Measurements from ENCODE around the gene LOXL3.

LOXL3 gene

DNA sequence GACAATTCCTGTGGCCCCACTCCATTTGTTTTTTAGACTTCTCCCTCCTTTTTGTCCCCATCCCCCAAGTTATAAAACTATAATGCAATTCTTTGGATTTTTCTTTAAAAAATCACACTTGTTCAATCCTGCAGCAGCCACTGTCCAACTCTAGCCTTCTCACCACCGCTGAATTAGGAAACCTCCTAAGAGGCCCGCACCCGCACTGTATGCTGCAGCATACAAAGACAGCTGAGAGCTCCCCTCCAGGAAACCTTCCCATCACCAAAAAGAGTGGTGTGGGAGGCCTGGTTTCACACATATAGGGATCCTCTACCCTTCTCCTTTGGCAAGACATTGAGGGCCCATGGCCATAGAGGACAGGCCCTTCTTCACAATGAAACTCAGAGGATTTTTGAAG, 49.2 kb downstream of the LOXL3 start:
- no peak for DNase-seq

DNA sequence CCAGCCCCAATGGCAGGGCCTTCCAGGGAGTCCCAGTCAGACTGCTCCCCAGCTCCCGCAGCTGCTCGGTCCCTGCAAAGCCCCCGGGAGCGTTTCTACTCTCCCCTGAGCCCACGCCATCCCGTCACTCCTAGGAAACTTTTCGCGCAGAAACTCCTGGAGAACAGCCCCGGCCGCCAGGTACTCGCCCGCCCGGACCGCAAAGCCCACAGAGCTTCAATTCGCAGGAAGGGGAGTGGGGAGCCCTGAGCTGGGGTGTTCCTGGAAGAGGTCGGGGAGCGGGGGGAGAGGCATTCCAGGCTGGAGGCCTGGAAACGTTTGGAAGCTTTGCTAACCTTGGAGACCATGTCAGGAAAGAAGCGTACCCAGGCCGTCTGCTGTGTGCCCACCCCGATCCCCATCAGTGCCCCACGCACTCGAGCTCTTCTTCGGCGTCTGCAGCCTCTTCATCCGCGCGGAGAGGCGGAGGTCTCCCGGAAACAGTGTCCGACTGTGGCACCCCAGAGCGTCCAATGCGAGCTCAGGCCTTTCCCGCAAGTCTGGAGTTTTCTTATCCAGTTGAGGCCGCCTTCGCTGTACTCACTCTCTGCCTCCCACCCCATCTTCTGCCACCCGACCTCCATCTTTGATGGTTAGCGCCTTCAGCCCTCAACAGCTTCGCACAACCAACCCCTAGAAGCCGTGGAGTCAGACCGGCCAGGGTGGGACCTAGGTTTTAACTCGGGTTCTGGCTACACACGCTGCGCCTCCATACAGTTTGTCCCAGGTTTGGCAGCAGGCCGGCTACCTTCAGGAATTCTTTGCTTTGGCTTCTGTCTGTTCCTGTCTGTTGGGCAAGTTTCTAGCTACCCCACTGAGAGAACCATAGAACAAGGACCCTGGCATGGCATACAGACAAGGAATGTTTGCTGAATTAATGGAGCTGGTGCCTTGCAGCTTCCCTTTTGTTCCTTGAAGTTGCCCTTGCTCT, 50.0 kb downstream of the LOXL3 start:
- DNase-seq = no peak

DNA sequence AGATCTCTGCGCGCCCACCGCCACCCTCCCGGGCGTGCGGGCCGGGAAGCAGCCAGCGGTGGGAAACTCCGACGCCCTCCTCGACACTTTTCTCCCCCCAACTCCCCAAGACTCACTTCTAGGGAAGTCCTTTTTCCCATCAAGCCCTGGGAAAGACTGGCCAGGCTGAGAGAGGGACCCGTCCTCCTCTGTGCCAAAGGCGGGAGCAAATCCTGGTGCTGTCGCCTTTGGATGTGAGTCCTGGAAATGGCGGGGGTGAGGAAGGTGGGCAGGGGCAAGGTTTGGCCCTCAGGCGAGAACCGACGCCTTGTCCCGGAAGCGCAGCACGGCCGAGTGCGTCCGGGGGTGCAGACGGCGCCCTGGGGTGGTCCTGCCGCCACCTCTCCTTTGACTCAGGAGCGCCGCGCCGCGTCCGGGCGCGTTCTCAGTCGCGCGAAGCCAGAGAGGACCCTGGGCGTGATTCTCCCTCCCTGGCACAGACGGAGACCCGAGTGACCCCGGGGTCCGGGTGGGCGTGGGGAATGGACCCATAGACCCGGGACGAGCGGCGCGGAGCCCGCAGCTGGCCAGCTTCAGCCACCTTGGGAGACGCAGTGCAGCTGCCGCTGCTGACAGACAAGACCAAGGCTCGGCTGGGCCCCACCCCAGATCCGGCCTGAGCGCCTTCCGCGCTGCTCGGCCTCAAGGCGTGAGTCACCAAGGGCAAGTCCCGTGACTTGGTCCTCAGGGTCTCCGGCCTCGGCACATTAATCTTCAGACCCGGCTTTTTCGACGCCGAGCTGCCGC, 50.8 kb downstream of the LOXL3 start:
- DNase-seq = peak; percentile 18

DNA sequence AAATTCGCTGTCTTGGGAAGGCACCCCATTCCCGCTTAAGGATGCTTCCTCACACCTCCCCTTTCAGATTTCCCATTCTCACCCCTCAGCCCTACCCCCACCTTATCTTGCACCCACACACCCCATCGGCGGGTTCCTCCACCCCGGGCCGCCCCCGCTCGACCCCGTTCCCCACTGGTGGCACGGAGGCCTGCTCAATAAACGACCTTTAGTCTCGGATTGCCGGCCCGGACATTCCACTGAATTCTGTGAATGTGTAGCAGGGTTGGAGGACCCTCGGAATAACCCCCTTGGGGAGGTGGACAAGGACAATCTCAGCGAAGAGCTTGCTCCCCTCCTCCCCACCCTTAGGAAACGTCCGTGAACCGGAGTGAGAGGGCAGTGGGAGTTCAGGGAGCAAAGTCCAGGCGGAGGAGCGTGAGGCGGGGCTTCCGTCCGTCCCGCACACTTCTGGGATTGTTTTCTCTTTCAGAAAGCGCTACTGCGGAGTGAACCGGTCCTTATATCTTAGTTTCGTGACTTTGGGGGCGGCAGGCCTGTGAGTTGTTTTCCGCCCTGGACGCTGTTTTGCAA, 51.5 kb downstream of the LOXL3 start:
- DNase-seq = no peak

DNA sequence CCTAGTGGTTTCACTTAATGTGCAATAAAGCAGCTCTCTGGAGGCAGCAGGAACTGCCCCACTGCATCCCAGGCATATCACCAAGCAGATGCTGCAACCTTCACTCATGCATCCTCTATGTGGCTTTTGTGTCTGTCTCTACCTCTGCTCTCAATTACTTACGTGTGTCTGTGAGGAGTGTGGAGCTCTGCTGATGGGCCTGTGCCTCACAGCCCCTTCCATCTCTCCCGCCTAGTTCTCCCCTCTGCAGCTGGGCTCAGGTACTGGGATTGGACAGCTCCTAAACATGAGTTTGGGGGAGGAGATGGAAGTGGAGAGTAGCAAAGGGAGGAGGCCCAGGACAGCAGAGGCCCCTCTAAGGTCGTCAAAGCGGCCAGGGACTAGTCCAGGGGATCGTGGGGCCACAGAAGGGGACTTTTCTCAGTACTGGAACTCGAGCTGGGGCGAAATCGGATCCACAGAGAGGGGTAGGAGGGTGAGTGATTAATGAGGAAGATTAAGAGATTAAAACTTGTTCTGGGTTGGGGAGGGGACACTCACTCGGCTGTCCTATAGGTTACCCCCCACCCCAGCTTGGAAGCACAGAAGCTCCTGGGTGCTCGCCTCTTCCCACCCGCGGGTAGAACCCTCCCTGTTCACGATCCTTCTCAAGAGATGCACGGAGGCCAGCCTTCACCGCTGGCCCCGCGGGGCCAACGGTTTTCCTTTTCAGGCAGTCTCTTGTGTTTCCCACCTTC, 52.2 kb downstream of the LOXL3 start:
- no peak for DNase-seq

DNA sequence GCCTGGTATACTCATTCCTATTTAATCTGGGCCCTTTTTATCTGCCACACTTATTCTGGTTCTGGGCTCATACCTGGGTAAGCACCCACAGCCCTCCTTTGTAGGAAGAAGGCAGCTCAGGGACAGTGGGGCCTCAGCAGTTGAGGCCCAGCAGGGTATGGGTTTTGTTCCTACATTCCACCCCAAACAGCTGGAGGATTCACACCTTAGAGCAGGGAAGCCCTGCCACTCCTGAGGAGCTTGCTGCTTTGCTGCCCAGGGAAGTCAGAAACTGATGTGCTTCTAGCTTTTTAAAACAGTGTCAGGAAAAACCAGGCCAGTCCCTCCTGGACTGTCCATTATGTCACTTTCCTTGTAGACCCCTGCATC, 53.2 kb downstream of the LOXL3 start:
- DNase-seq = no peak

DNA sequence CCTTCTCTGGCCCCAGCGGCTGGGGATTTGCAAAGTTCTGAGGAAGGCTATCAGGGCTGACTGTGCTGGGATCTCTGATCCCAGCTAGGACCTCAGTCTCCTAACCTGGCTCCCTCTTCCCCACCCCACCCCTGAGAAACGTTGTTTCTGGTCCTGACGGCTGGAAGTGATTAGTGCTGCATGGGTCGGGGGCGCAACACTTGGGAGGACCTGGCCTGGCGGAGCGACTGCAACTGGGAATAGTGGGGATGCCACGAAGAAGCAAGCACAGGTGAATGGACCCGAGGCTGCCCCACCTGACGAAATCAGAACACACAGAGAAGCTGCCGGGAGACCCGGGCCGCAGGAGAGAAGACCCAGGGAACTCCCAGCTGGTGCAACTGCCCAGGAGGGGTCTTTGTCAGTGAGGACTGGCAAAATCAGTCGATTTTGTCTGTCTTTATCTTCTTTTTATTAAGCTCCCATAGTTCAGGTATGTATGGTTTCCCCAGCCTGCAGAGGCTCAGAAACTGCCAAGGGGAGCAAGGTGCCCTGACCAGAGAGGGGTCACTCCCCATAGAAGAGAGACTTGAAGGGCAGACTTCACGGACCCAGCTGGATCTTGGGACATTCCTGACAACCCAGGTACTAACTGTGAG, 53.7 kb downstream of the LOXL3 start:
- no peak for DNase-seq

DNA sequence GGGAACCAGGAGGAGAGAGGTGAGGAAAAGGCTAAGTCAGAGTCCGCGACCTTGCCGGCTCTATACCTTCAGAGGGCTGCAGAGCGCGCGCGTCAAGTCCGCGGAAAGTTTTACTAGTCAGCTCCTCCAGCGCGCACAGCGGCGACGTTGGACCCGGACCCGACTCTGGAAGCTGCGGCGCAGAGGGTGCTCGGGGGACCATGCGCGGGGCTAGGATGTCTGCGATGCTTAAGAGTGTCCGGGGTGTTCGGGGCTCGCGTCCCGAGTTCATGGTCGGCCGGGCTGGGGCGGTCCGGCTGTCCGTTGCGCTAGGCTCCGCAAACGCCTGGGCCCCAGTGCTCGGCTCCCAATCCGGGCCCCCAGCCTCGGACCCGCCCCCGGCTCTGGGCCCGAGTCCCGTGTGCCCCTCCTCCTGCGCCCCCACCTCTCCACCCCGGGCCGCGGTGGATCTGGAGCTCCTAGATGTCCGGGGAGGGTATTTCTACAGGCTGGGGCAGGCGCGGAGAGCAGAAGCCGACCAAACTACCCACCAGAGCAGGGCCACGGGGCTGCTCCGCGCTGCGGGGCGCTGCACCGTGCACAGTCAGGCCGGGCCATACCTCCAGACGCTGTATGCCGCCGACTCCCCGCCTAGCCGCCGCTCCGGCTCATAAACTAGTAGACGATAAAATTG, 54.3 kb downstream of the LOXL3 start, which contains the start of gene LBX2:
LBX2 (minus strand) TSS at position 337 of the 673 bp plus-strand sequence; CDS start at position 271, 66 bp downstream.
- no peak for DNase-seq

DNA sequence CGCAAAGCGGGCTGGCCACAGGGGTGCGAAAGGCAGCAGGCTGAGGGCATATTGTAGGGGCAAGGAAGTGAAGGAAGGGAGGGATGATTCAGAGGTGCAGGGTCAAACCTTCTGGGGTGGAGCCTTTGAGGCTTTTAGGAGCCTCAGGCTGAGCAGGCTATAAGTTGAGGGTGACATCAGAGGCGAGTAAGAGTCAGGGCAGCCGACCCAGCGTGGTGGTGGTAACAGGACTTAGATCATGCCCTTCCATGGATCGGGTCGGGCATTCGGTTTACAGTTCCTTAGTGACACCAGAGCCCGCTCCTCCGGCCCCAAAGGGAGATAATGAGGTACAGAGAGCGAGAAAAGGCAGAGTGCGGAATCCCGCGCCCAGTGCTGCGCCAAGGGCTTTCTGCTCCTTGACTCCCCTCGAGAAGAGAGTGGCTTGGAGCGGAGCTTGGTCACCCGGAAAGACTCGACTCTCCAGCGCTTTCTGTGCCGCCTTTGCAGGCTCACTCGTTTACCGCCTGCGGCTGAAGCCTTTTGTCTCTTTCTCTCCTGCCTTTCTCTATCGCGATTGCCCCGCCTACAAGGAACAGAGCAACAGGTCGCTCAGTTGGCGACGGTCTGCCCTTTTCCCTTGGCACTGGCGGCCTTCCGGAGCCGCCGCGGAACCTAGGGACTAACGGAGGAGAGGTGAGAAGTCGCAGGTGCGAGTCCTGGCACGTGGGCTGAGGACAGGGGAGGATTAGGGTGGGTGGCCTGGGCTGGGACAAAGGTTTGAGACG, 55.1 kb downstream of the LOXL3 start:
- DNase-seq = no peak

DNA sequence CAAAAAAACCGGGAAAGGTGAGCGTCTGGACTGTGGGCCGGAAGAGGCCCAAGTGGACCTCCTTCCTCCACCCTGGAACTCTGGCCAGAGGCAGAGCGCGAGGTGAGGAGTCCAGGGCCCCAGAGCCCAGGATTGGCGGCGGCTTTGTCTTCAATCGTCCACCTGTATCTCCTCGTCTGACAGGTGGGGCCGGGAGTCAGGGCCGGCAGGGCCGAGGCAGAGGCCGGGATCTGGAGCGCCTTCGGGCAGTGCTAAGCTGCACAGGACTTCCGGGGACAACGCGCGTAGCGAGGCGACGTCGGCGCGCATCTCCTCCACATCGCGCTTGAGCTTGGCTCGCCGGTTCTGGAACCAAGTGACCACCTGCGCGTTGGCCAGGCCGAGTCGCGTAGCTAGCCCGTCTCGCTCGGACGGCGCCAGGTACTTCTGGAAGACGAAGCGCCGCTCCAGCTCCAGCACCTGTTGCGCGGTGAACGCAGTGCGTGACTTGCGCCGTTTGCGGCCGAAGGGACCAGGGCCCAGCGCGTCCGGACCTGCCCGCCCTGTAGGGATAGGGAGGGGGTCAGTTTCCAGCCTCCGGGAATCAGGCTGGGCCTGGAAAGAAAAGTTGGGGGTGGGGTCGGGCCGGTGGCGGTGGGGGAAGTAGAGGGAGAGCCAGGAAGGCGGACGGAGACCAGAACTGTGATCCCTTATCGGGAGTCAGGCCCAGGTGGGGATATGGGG, 55.8 kb downstream of the LOXL3 start:
- DNase-seq = no peak

DNA sequence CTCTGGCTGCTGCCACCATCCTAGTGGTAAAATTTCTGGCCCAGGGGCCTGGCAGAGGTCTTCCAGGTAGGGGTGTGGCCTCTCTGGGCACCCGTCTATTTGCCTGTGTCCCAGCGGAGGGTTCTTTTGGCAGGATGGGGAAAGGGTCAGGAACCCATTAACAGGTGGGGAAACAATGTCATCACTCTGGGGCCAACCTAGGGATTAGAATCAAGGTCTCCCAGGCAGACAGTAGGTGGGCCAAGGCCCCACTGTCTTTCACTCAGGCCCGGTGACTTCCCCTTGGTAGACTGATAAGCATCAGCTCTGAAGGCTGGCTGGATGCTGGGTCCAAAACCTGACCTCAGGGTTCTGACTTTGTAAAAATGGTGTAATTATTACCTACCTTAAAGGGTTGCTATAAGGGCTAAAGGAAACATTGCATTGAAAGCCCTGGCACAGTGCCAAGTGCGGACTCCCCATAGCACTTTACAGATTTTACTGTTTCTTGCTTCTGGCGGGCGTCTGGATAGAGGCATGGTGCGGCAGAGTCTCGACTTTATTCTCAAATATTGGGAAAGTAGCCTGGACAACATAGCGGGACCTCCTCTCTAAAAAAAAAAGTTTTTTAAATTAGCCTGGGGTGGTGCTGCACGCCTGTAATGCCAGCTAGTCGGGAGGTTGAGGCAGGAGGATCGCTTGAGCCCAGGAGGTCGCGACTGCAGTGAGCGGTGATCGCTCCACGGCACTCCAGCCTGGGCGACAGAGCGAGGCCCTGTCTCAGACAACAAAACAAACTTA, 56.6 kb downstream of the LOXL3 start:
- DNase-seq = no peak

DNA sequence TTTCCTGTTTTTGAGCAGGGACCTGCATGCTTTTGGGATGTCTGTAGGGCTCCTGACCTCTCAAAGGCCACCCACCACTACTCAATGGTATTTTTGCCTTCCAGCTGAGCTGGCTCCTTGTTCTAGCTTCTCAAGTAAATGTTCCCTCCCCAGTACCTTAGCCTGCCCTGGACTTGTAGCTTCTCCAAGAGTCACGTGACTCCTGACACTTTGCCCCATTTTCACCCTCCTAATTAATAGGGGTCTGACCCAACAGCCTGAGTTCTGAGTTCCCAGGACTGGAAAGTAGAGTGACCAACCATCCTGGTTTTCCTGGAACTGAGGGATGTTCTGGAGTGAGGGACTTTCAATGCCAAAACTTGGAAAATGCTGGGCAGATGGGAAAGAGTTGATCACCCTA, 58.3 kb downstream of the LOXL3 start:
- no peak for DNase-seq

DNA sequence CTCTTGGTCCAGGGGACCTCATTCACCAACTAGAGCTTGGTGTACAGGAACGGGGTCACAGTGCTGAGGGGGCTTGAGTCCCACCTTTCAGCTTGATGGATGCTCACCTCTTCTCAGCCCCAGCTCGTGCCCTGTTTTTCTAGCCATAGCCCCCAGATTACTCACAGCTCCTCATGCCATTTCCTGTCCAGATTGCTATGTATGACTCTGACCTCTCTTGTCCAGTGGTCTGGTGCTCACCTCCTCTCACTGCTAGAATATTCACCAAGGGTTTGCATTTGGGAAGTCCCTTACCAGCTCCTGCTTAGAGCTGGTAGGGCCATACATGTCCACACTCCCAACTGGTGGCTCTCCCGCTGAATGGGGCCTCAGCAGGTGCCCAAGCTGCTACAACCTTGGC, 60.2 kb downstream of the LOXL3 start:
- DNase-seq = no peak

DNA sequence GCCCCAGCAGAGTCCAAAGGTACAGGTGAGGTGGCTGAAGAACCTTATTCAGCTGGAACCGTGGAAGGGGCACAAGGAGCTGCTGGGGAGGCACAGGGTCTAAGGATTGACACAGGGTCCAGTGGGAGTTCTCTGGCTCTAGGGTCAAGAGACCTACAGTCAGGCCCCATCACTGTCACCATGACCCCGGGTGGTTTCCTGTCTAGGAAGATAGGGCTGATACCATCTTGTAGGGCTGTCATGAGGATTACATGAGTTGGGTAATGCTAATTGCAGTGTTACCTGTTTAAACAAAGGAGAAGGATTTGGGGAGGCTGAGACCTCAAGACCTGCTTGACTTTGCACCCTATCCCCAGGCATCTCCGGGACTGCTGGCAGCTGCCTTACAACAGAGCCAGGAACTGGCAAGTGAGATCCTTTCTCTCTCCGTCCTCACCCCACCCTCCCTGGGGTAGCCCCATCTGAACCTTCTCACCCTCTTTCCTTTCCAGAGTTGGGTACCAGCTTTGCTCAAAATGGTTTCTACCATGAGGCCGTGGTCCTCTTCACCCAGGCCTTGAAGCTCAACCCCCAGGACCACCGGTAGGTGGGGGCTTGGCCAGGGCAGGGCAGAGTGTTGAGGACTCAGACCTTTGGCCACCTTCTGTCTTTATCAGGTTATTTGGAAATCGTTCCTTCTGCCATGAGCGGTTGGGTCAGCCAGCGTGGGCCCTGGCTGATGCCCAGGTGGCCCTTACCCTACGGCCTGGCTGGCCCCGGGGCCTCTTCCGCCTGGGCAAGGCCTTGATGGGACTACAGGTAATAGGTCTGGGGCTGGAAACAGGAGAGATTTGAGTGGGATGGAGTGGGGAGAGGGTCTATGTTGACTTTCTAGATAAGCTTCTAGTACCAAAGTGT, 61.8 kb downstream of the LOXL3 start:
- DNase-seq = no peak

DNA sequence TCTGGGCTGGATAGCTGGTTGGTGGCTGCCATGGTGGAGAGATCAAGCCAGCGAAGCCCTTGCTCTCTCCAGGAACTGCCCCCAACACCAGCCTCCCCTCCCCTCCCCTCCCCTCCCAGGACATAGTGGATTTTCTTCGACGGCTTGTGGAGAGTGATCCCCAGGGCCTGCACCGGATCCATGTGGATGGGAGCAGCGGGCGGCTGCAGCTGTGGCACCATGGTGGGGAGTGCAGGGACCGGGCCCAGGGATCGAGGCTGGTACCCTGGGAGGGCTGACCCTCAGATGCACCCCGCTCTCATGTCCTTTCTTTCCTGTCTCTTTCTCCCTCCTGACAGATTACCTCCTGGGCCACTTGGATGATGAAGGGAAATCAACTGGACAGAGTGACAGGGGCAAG, 63.8 kb downstream of the LOXL3 start:
- DNase-seq = no peak

DNA sequence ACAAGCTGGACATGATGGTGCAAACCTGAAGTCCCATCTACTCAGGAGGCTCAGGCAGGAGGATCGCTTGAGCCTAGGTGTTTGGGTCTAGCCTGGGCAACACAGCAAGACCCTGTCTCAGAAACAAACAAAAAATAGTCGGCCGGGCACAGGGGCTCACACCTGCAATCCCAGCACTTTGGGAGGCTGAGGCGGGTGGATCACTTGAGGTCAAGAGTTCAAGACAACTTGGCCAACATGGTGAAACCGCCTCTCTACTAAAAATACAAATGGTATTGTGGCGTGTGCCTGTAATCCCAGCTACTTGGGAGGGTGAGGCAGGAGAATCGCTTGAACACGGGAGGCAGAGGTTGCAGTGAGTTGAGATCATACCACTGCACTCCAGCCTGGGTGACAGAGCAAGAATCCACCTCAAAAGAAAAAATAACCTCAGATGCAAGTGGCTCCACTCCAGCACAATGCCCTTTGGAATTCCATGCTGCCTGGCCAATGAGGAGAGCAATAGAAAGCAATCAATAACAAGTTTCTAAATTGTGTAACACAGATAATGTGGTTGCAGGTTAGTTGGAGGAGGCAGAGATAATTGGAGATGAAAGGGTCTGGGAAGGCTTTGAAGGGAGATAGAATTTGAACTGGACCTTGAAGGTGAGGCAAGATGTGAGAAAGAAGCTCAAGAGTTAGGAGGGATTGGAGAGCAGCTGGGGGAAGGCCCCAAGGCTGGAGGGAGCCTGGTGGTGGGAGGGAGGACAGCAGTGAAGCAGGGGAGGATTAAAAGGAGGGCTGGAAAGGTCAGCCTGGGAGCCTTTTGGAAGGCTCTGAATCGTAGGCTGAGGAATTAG, 64.9 kb downstream of the LOXL3 start:
- no peak for DNase-seq

DNA sequence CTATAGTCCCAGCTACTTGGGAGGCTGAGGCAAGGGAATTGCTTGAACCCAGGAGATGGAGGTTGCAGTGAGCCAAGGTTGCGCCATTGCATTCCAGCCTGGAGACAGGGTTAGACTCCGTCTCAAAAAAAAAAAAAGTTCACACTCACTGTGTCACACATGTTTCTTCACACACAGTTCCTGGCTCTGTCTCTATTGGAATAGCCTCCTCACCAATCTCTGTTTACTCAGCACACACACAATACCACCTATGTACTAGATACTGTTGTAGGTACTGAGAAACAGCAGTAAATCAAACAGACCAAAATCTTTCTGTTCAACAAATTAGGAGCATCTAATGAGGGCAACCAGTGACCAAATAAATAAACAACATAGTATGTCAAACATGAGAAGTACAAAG, 67.6 kb downstream of the LOXL3 start:
- DNase-seq = no peak

Data from activated gamma-delta T cell (primary cell).